Measurements from ENCODE around the gene RPS6KC1.

RPS6KC1 gene

GRCh38 chr1:213242883-213243282 lies 191.8 kb downstream of the RPS6KC1 start:
- DNase-seq (ENCODE audit: low read depth), result no peak

- peak; percentile 63 for DNase-seq (ENCODE audit: low read depth)
These were observed 193.6 kb downstream of the RPS6KC1 start for GRCh38 chr1:213244664-213245091.

GRCh38 chr1:213245260-213245910 lies 194.3 kb downstream of the RPS6KC1 start:
- DNase-seq (ENCODE audit: low read depth), result no peak

GRCh38 chr1:213247038-213247437 lies 196.0 kb downstream of the RPS6KC1 start:
- no peak for DNase-seq (ENCODE audit: low read depth)

- no peak for DNase-seq (ENCODE audit: low read depth)
These were observed 198.4 kb downstream of the RPS6KC1 start for GRCh38 chr1:213249395-213249794.

GRCh38 chr1:213250041-213250440 lies 199.0 kb downstream of the RPS6KC1 start:
- DNase-seq (ENCODE audit: low read depth), result no peak

GRCh38 chr1:213250446-213250845 lies 199.4 kb downstream of the RPS6KC1 start:
- no peak for DNase-seq (ENCODE audit: low read depth)

GRCh38 chr1:213251972-213252371 lies 200.9 kb downstream of the RPS6KC1 start:
- DNase-seq (ENCODE audit: low read depth), result no peak

GRCh38 chr1:213256438-213257087 lies 205.5 kb downstream of the RPS6KC1 start:
- no peak for DNase-seq (ENCODE audit: low read depth)

GRCh38 chr1:213260311-213261075 lies 209.5 kb downstream of the RPS6KC1 start:
- DNase-seq (ENCODE audit: low read depth), result no peak

GRCh38 chr1:213264531-213264930 lies 213.5 kb downstream of the RPS6KC1 start:
- DNase-seq (ENCODE audit: low read depth), result no peak

GRCh38 chr1:213266983-213267772 lies 216.1 kb downstream of the RPS6KC1 start:
- DNase-seq (ENCODE audit: low read depth), result no peak

GRCh38 chr1:213268221-213268620 lies 217.2 kb downstream of the RPS6KC1 start:
- peak; percentile 69 for DNase-seq (ENCODE audit: low read depth)

- DNase-seq (ENCODE audit: low read depth), result no peak
These were observed 218.8 kb downstream of the RPS6KC1 start for GRCh38 chr1:213269829-213270228.

- DNase-seq (ENCODE audit: low read depth), result no peak
These were observed 222.5 kb downstream of the RPS6KC1 start for GRCh38 chr1:213273546-213273945.

GRCh38 chr1:213274140-213274539 lies 223.1 kb downstream of the RPS6KC1 start:
- DNase-seq (ENCODE audit: low read depth), result no peak

- no peak for DNase-seq (ENCODE audit: low read depth)
These were observed 224.3 kb downstream of the RPS6KC1 start for GRCh38 chr1:213275293-213275692.

- DNase-seq (ENCODE audit: low read depth), result no peak
These were observed 225.2 kb downstream of the RPS6KC1 start for GRCh38 chr1:213276236-213276635.

GRCh38 chr1:213277036-213277435 lies 226.0 kb downstream of the RPS6KC1 start:
- no peak for DNase-seq (ENCODE audit: low read depth)

GRCh38 chr1:213279410-213279809 lies 228.4 kb downstream of the RPS6KC1 start:
- no peak for DNase-seq (ENCODE audit: low read depth)

GRCh38 chr1:213281640-213282301 lies 230.7 kb downstream of the RPS6KC1 start:
- DNase-seq (ENCODE audit: low read depth), result no peak

GRCh38 chr1:213284626-213285025 lies 233.6 kb downstream of the RPS6KC1 start:
- peak; percentile 47 for DNase-seq (ENCODE audit: low read depth)

All from ELR (cell line).